HEK293 (cell line): ENCODE measurements around the gene DDX20.

Source experiments
- CTCF ChIA-PET: fragments of 350-600 bp; formaldehyde crosslinking; extraction: SDS; loops from one replicate; lab custom pipeline; 2021; ENCODE audit warnings: antibody characterized with exemption; lab: Yijun Ruan, JAX
- POLR2A ChIA-PET: fragments of 300-600 bp; formaldehyde crosslinking; extraction: SDS; loops from one replicate; lab custom pipeline; 2020; ENCODE audit warnings: antibody characterized with exemption, inconsistent platforms; lab: Yijun Ruan, JAX
- H3K27ac ChIP-seq: fragments of 200-500 bp; sonication (Bioruptor generic); 2 replicates; pipeline ENCODE4 v1.5.1; 2014; ENCODE audit warnings: low read depth, low read length, control low read depth, inconsistent platforms; ENCODE audit errors: extremely low read depth
- H3K36me3 ChIP-seq, 2 experiments: fragments of 200-500 bp in 1 of 2; sonication (Bioruptor generic) in 1 of 2; 1 replicate in 1 of 2; 2 replicates in 1 of 2; pipeline ENCODE4 v1.5.1; 2014 to 2017; ENCODE audit warnings: inconsistent platforms in 2 of 2, low read length in 2 of 2; ENCODE audit not compliant: control insufficient read depth in 2 of 2, insufficient read depth in 1 of 2
- H3K4me1 ChIP-seq: fragments of 200-500 bp; sonication (Bioruptor generic); 2 replicates; pipeline ENCODE4 v1.5.1; 2014; ENCODE audit warnings: mild to moderate bottlenecking, low read length, inconsistent platforms; ENCODE audit not compliant: control insufficient read depth, insufficient read depth
- H3K4me3 ChIP-seq: 2 replicates; pipeline ENCODE4 v1.5.1; 2011; ENCODE audit warnings: low read depth, mild to moderate bottlenecking, control low read depth, low read length, moderate library complexity
- H3K9me3 ChIP-seq: fragments of 200-500 bp; sonication (Bioruptor generic); 2 replicates; pipeline ENCODE4 v1.5.1; 2014; ENCODE audit warnings: low read depth, low read length, inconsistent platforms; ENCODE audit not compliant: control insufficient read depth, insufficient read depth
- EGR2 ChIP-seq: fragments of 450-650 bp; formaldehyde crosslinking; IDR thresholded peaks from 2 replicates; pipeline ENCODE4 v1.5.1; 2016; ENCODE audit warnings: low read depth, missing biosample characterization, missing genetic modification characterization
- HOXD13 ChIP-seq: sonication (generic); formaldehyde crosslinking; IDR thresholded peaks from 2 replicates; pipeline ENCODE4 v1.8.0; 2022; ENCODE audit warnings: missing genetic modification reagents, borderline replicate concordance
- KLF16 ChIP-seq: fragments of 450-650 bp; formaldehyde crosslinking; IDR thresholded peaks from 2 replicates; pipeline ENCODE4 v1.5.1; 2017; ENCODE audit warnings: missing biosample characterization, missing genetic modification characterization
- PRDM1 ChIP-seq: fragments of 450-650 bp; formaldehyde crosslinking; IDR thresholded peaks from 2 replicates; pipeline ENCODE4; 2016; ENCODE audit warnings: missing biosample characterization, missing genetic modification characterization
- RBAK ChIP-seq: fragments of 450-650 bp; formaldehyde crosslinking; IDR thresholded peaks from 2 replicates; pipeline ENCODE4 v1.5.1; 2016; ENCODE audit warnings: missing biosample characterization, missing genetic modification characterization
- SP3 ChIP-seq: fragments of 450-650 bp; formaldehyde crosslinking; IDR thresholded peaks from 2 replicates; pipeline ENCODE4 v1.5.1; 2016; ENCODE audit warnings: missing biosample characterization, missing genetic modification characterization
- TCF7L2 ChIP-seq: IDR thresholded peaks from 2 replicates; pipeline ENCODE4 v1.6.1; 2011; ENCODE audit warnings: low read depth, mild to moderate bottlenecking, inconsistent platforms, low read length, moderate library complexity, borderline replicate concordance
- YY2 ChIP-seq: fragments of 450-650 bp; formaldehyde crosslinking; IDR thresholded peaks from 2 replicates; pipeline ENCODE4 v1.5.1; 2016; ENCODE audit warnings: missing biosample characterization, missing genetic modification characterization
- ZFHX2 ChIP-seq: fragments of 450-650 bp; formaldehyde crosslinking; conservative IDR thresholded peaks from 2 replicates; pipeline ENCODE4 v1.5.1; 2016; ENCODE audit warnings: missing biosample characterization, missing genetic modification characterization
- ZFP69B ChIP-seq: fragments of 450-650 bp; formaldehyde crosslinking; IDR thresholded peaks from 2 replicates; pipeline ENCODE4 v1.5.1; 2016; ENCODE audit warnings: missing biosample characterization, missing genetic modification characterization
- ZNF114 ChIP-seq: fragments of 450-650 bp; formaldehyde crosslinking; IDR thresholded peaks from 2 replicates; pipeline ENCODE4 v1.5.0; 2017; ENCODE audit warnings: missing biosample characterization, missing genetic modification characterization
- ZNF169 ChIP-seq: fragments of 450-650 bp; formaldehyde crosslinking; IDR thresholded peaks from 2 replicates; pipeline ENCODE4 v1.5.1; 2016; ENCODE audit warnings: missing biosample characterization, missing genetic modification characterization
- ZNF19 ChIP-seq: fragments of 450-650 bp; formaldehyde crosslinking; IDR thresholded peaks from 2 replicates; pipeline ENCODE4; 2016; ENCODE audit warnings: missing biosample characterization, missing genetic modification characterization, low read depth
- ZNF248 ChIP-seq: fragments of 450-650 bp; formaldehyde crosslinking; IDR thresholded peaks from 2 replicates; pipeline ENCODE4 v1.5.1; 2017; ENCODE audit warnings: missing biosample characterization, missing genetic modification characterization
- ZNF26 ChIP-seq: fragments of 450-650 bp; formaldehyde crosslinking; IDR thresholded peaks from 2 replicates; pipeline ENCODE4 v1.5.1; 2016; ENCODE audit warnings: missing biosample characterization, missing genetic modification characterization
- ZNF350 ChIP-seq: fragments of 450-650 bp; formaldehyde crosslinking; IDR thresholded peaks from 2 replicates; pipeline ENCODE4 v1.5.0; 2017; ENCODE audit warnings: missing biosample characterization, mild to moderate bottlenecking, missing genetic modification characterization
- ZNF48 ChIP-seq: fragments of 450-650 bp; formaldehyde crosslinking; IDR thresholded peaks from 2 replicates; pipeline ENCODE4 v1.5.1; 2016; ENCODE audit warnings: missing biosample characterization, missing genetic modification characterization
- ZNF521 ChIP-seq: fragments of 450-650 bp; formaldehyde crosslinking; IDR thresholded peaks from 2 replicates; pipeline ENCODE4 v1.5.1; 2017; ENCODE audit warnings: missing biosample characterization, mild to moderate bottlenecking, missing genetic modification characterization
- ZNF530 ChIP-seq: fragments of 450-650 bp; formaldehyde crosslinking; IDR thresholded peaks from 2 replicates; pipeline ENCODE4 v1.5.1; 2016; ENCODE audit warnings: low read depth, missing biosample characterization, missing genetic modification characterization
- ZNF629 ChIP-seq: fragments of 450-650 bp; formaldehyde crosslinking; IDR thresholded peaks from 2 replicates; pipeline ENCODE4 v1.5.1; 2017; ENCODE audit warnings: missing biosample characterization, missing genetic modification characterization
- ZNF701 ChIP-seq: fragments of 450-650 bp; formaldehyde crosslinking; IDR thresholded peaks from 2 replicates; pipeline ENCODE4 v1.5.1; 2016; ENCODE audit warnings: missing biosample characterization, missing genetic modification characterization
- ZSCAN23 ChIP-seq: fragments of 450-650 bp; formaldehyde crosslinking; IDR thresholded peaks from 2 replicates; pipeline ENCODE4 v1.5.1; 2016; ENCODE audit warnings: missing biosample characterization, missing genetic modification characterization

The DDX20 gene

GRCh38 chr1:111747947-111748346 lies 7.8 kb upstream of the DDX20 start:
- ChIA-PET CTCF (interaction anchor here (0.7 to 6.9 kb wide), 11 partner anchors 10 to 822 kb away, joined by 3 to 69 read pairs (median 5); partner anchors contain the start of gene INKA2), POLR2A (no interaction called here)
- H3K4me1 ChIP-seq, result no peaks in the 10 kb centered on the region

GRCh38 chr1:111749628-111750027 lies 6.1 kb upstream of the DDX20 start:
- Histone ChIP-seq H3K4me3 (no peak overlapping the region), H3K9me3 (no peaks in the 10 kb centered on the region), H3K4me1 (peaks cover 2% of the 10 kb centered on the region; the same call in 1 of the 2 replicates), H3K27ac (no peak overlapping the region), H3K36me3 (no peaks in the 10 kb centered on the region)
- ChIA-PET POLR2A (interaction anchor here (3.5 kb wide), 1 partner anchor 10 kb away, joined by 13 read pairs; the partner anchor contains the start of gene INKA2), CTCF (interaction anchor here (0.9 to 3.2 kb wide), 3 partner anchors 13 to 242 kb away, joined by 4 to 13 read pairs (median 5); no protein-coding TSS in a partner anchor)
- TF ChIP-seq ZNF350 (tag by site-specific recombination) (no peak), ZNF701 (no peak), ZFP69B (no peak), KLF16 (no peak), ZNF114 (tag by site-specific recombination) (no peak), PRDM1 (tag by site-specific recombination) (no peak), ZNF26 (tag by site-specific recombination) (no peak), RBAK (tag by site-specific recombination) (no peak), ZNF19 (no peak), ZNF530 (tag by site-specific recombination) (no peak), ZNF629 (no peak)

More at GRCh38 chr1:111747947-111748346, 7.8 kb upstream of the DDX20 start:
- TF ChIP-seq ZNF248 (no peak), ZNF521 (no peak), ZNF169 (no peak), EGR2 (tag by site-specific recombination) (peak; percentile 58), ZFHX2 (tag by site-specific recombination) (0 out of 2 replicates have a peak, but pooled peaks have one; percentile 10)
- Histone ChIP-seq H3K36me3 (no peaks in the 10 kb centered on the region), H3K9me3 (no peaks in the 10 kb centered on the region), H3K4me3 (no peak overlapping the region), H3K27ac (no peak overlapping the region)

GRCh38 chr1:111750856-111751255 lies 4.8 kb upstream of the DDX20 start:
- ChIA-PET CTCF (interaction anchor here (0.6 to 3.2 kb wide), 11 partner anchors 13 to 612 kb away, joined by 3 to 14 read pairs (median 4); partner anchors contain the start of gene INKA2), POLR2A (interaction anchor here (0.6 to 3.5 kb wide), 2 partner anchors 11 to 289 kb away, joined by 5 to 13 read pairs; partner anchors contain the start of gene INKA2)
- H3K27ac ChIP-seq, result no peak overlapping the region
- no peak overlapping the region for H3K4me3 ChIP-seq
- H3K36me3 ChIP-seq, result no peaks in the 10 kb centered on the region
- peaks cover 4% of the 10 kb centered on the region; the same call in 1 of the 2 replicates for H3K4me1 ChIP-seq
- H3K9me3 ChIP-seq, result no peaks in the 10 kb centered on the region
- no peak for TF ChIP-seq TCF7L2

- H3K9me3 ChIP-seq, result no peaks in the 10 kb centered on the region
- ChIA-PET POLR2A (interaction anchor here (3.5 kb wide), 1 partner anchor 13 kb away, joined by 13 read pairs; the partner anchor contains the start of gene INKA2), CTCF (interaction anchor here (0.6 to 2.3 kb wide), 7 partner anchors 14 to 270 kb away, joined by 3 to 14 read pairs (median 5); partner anchors contain the start of gene INKA2)
- no peak overlapping the region for H3K4me3 ChIP-seq
- TF ChIP-seq HOXD13 (no peak), ZNF48 (tag by site-specific recombination) (no peak), ZSCAN23 (tag by site-specific recombination) (no peak), YY2 (no peak), SP3 (tag by site-specific recombination) (no peak)
- peaks cover 4% of the 10 kb centered on the region; the same call in 1 of the 2 replicates for H3K4me1 ChIP-seq
- H3K36me3 ChIP-seq, result peaks cover 0 to 1% of the 10 kb centered on the region in 2 experiments; a peak in 1 of 3 replicates
- H3K27ac ChIP-seq, result no peak overlapping the region
Observed at GRCh38 chr1:111751906-111752575, 3.7 kb upstream of the DDX20 start.
